ENCODE data around the gene CYTH2.

- TF ChIP-seq CTCF (IDR thresholded peaks at IDR 0.05): no peak
- no peak for TF ChIP-seq ZFX (IDR thresholded peaks at IDR 0.05; ENCODE audit: borderline replicate concordance)
Measured at GRCh38 chr19:48465215-48465614, 4.0 kb upstream of the CYTH2 start.
